Amniotic epithelial cell (primary cell): ENCODE results near the gene CTTNBP2.
A peak's percentile ranks its signal among the peaks of the same experiment; 100 is the strongest.

Experiments used
- DNase-seq: peaks from one replicate; pipeline ENCODE4 v3.0.0-alpha.2; 2010; ENCODE audit warnings: low read depth

Gene CTTNBP2

DNA sequence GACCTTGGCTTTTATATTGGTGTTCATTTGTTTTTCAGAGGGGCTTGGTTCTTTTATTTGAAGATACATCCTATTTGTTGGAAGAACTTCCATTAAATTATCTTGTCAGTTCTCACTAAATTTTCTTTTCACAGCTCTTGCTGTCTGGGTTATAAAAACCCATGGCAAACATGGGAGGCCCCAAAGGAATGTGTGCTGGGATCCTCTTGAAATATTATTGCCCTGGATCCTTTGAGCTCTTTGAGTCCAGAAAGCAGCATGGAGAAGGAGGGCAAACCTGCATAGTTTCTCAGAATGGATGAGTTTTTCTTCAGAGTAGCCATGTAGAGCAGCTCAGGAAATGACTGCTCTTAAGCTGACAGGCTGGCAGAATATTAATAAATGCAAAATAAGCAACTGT lies 187.4 kb downstream of the CTTNBP2 start:
- DNase-seq = no peak

GRCh38 chr7:117683430-117684175 lies 189.6 kb downstream of the CTTNBP2 start:
- DNase-seq = no peak

- DNase-seq = peak; percentile 93
These were observed 190.4 kb downstream of the CTTNBP2 start for GRCh38 chr7:117682681-117683385.

GRCh38 chr7:117679120-117679519 lies 194.1 kb downstream of the CTTNBP2 start:
- DNase-seq = no peak

GRCh38 chr7:117675497-117676435 lies 197.5 kb downstream of the CTTNBP2 start:
- DNase-seq = no peak

GRCh38 chr7:117674617-117675016 lies 198.6 kb downstream of the CTTNBP2 start:
- no peak for DNase-seq

DNA sequence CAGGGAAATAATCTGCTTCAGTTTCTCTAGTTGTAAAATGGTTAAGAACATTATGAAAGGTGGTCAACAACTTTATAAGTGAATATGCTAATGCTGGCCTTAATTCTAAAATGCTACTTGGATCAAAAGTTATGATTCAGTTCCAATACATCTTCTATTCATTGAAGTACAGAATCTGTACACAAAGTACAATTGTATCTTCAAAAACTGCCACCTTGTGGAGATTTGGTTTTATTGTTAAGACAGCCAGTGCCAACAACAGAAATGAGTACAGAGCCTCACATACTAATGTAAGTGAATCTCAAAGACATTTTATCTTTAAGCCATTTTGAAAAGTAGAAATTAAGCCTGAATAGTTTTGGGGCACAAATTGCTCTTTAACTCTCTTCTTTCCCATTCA lies 199.4 kb downstream of the CTTNBP2 start:
- peak; percentile 59 for DNase-seq

GRCh38 chr7:117673367-117673766 lies 199.9 kb downstream of the CTTNBP2 start:
- no peak for DNase-seq

GRCh38 chr7:117672453-117672852 lies 200.8 kb downstream of the CTTNBP2 start:
- DNase-seq = no peak

DNA sequence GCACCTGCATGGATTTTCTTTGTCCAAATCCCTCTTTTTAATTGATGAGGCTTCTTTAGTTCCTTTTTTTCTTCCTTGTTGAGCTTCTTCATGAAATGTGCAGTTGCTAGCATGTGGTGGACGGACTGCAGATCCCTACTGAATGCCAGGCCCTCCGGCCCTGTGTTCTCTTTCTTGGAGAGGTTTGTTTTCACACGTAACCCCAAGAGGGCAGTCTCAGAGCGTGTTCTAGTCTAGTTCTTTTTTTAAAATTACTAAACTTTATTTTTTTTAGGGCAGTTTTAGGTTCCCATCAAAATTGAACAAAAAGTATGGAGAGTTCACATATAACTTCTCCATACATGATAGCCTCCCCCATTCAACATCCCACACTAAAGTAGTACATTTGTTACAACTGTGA lies 203.4 kb downstream of the CTTNBP2 start:
- no peak for DNase-seq

- peak; percentile 76 for DNase-seq
These were observed 205.8 kb downstream of the CTTNBP2 start for GRCh38 chr7:117667456-117667855.

DNA sequence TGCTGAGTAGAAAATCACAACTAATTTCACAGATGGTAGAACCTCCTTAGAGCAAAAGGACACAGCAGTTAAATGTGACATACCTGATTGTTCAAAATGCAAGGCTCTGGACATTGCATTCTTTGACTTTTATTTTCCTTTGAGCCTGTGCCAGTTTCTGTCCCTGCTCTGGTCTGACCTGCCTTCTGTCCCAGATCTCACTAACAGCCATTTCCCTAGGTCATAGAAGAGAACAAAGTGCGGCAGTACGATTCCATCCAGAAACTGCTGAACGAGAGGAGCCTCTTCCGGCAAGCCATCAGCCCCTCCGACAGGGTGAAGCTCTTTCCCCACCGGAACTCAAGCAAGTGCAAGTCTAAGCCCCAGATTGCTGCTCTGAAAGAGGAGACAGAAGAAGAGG lies 206.6 kb downstream of the CTTNBP2 start:
- no peak for DNase-seq

GRCh38 chr7:117666031-117666430 lies 207.2 kb downstream of the CTTNBP2 start:
- peak; percentile 84 for DNase-seq

DNA sequence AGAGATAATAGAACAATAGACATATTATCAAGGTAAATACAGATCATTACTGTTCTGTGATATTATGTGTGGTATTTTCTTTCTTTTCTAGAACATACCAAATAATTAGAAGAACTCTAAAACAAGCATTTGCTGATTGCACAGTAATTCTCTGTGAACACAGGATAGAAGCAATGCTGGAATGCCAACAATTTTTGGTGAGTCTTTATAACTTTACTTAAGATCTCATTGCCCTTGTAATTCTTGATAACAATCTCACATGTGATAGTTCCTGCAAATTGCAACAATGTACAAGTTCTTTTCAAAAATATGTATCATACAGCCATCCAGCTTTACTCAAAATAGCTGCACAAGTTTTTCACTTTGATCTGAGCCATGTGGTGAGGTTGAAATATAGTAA lies 207.9 kb downstream of the CTTNBP2 start:
- DNase-seq = peak; percentile 84

DNA sequence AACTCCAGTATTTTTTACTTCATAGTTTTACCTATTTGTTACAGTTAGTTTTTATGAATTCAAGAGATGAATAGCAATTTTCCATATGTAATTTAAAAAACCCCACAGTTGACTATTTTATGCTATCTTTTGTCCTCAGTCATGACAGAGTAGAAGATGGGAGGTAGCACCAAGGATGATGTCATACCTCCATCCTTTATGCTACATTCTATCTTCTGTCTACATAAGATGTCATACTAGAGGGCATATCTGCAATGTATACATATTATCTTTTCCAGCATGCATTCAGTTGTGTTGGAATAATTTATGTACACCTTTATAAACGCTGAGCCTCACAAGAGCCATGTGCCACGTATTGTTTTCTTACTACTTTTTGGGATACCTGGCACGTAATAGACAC lies 209.2 kb downstream of the CTTNBP2 start:
- no peak for DNase-seq

- no peak for DNase-seq
These were observed 211.9 kb downstream of the CTTNBP2 start for GRCh38 chr7:117661328-117661727.
